ENCODE measurements around the gene TTL.

The TTL gene

GRCh38 chr2:112584891-112585250 lies 102.9 kb downstream of the TTL start:
- DNase-seq = no peak

- DNase-seq = no peak
Measured at GRCh38 chr2:112585400-112585799, 103.4 kb downstream of the TTL start.

GRCh38 chr2:112585873-112586464 lies 104.0 kb downstream of the TTL start:
- no peak for DNase-seq

- no peak for DNase-seq
Measured at GRCh38 chr2:112588611-112589045, 106.7 kb downstream of the TTL start.

Measured in DMS153 (cell line).